Colonic mucosa (tissue), 4 donors: ENCODE results near the gene NUP85. TPM values are rescaled to one million over a fixed set of nuclear protein-coding genes. Genes with fewer than 3 reads are reported as not detected.
A peak's percentile ranks its signal among the peaks of the same experiment; 100 is the strongest.
"Not testable (repeated sequence)": the region's sequence is repeated elsewhere in the genome, so short reads cannot be mapped to it uniquely, and the experiment has no call there.

Source experiments
- DNase-seq: peaks from one replicate; pipeline ENCODE4 v3.0.0-alpha.2; 2020
- H3K27ac ChIP-seq: fragments of 200-600 bp; one replicate; pipeline ENCODE4 v1.8.0; 2021
- H3K27me3 ChIP-seq: fragments of 200-600 bp; one replicate; pipeline ENCODE4 v1.8.0; 2021
- H3K36me3 ChIP-seq: fragments of 200-600 bp; one replicate; pipeline ENCODE4 v1.8.0; 2021
- H3K4me1 ChIP-seq: fragments of 200-600 bp; one replicate; pipeline ENCODE4 v1.8.0; 2021; ENCODE audit warnings: mild to moderate bottlenecking
- H3K4me3 ChIP-seq: fragments of 200-600 bp; one replicate; pipeline ENCODE4 v1.8.0; 2021
- H3K9ac ChIP-seq, 2 donors: one replicate each; pipeline ENCODE4 v1.7.0; 2013; ENCODE audit warnings: control low read depth in 2 of 2, low read depth in 2 of 2, low read length in 2 of 2
- H3K9me3 ChIP-seq: fragments of 200-600 bp; one replicate; pipeline ENCODE4 v1.8.0; 2021
- intact Hi-C: fragments of 100-400 bp; cut with DNase I; formaldehyde crosslinking; loops from one replicate; pipeline ENCODE4 v1.14.1; 2022
- total RNA-seq, 2 donors: library from RNA; stranded (reverse); fragmentation: NEBNext Ultra II Directional in 1 of 2; extraction: Animal tissue kit (Norgen Biotek cat#: 25700) in 1 of 2; gene quantifications; one replicate each; pipeline ENCODE4 v1.2.1, GENCODE V29; 2021
- TF ChIP-seq, protein P1 (sequence below): fragments of 200-600 bp; IDR thresholded peaks from one replicate; pipeline ENCODE4 v1.8.0; 2022; ENCODE audit warnings: antibody characterized with exemption, mild to moderate bottlenecking
- donor health status: healthy.
- donor health status: DM: no; HTN: no; CAD: no.
- donor health status: DM: no; HTN: no; CAD: no.

The NUP85 gene
- total RNA-seq, 2 donors from 2014 or later = 42.2 to 86.8 TPM

DNA sequence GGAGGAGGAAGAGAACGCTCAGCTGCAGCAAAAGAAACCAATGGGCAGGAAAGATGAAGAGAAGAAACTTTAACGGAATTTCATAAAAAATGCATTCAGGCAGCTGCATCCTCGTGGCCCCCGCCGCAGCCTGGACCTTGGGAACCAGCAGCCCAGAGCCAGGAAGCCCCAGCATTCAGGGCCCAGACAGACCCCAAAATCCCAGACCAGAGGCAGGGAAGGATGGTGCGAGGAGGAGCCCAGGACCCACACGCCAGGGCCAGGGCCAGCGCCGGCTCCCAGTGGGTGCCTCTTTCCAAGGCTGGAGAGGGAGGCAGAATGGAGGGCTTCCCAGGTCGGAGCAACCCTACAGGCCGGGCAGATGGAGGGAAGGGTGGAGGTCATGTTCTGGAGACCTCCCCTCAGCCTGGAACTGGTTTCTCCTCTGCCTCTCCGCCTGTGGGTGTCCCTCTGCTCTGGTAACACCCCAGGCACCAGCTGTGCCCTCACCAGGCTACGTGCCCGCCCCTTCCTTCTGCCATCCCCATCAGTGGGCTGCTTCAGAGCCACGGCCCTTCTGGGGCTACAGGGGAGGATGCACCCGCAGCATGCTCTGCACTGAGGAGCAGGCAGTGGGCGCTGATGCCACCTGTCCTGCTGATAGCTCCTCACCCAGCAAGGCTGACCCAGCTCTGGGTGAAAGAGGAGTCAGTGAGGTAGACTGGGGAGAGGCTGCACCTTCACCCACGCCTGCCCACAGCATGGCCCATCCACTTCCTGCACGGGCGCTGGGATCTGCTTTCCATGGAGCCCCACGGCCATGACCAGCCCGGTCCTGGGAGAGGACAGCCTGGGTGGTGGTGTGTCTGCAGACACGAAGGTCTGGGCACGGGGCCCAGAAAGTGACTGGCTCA, 66.7 kb downstream of the NUP85 start:
- Histone ChIP-seq H3K4me3 (peak overlapping the region; percentile 92), H3K9me3 (no peaks in the 10 kb centered on the region), H3K9ac (peak overlapping the region; percentile 75 to 78), H3K27me3 (no peaks in the 10 kb centered on the region), H3K36me3 (no peaks in the 10 kb centered on the region), H3K4me1 (peaks cover 4% of the 10 kb centered on the region), H3K27ac (peak overlapping the region; percentile 69)
- no peak for DNase-seq
- TF ChIP-seq, protein P1, sequence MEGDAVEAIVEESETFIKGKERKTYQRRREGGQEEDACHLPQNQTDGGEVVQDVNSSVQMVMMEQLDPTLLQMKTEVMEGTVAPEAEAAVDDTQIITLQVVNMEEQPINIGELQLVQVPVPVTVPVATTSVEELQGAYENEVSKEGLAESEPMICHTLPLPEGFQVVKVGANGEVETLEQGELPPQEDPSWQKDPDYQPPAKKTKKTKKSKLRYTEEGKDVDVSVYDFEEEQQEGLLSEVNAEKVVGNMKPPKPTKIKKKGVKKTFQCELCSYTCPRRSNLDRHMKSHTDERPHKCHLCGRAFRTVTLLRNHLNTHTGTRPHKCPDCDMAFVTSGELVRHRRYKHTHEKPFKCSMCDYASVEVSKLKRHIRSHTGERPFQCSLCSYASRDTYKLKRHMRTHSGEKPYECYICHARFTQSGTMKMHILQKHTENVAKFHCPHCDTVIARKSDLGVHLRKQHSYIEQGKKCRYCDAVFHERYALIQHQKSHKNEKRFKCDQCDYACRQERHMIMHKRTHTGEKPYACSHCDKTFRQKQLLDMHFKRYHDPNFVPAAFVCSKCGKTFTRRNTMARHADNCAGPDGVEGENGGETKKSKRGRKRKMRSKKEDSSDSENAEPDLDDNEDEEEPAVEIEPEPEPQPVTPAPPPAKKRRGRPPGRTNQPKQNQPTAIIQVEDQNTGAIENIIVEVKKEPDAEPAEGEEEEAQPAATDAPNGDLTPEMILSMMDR = no peak
- intact Hi-C loops = no loop called here

GRCh38 chr17:75272848-75273184, 67.3 kb downstream of the NUP85 start:
- Histone ChIP-seq H3K9ac (peak overlapping the region in 1 of 2 donors; percentile 78), H3K4me1 (peaks cover 4% of the 10 kb centered on the region), H3K27ac (no peak overlapping the region), H3K36me3 (no peaks in the 10 kb centered on the region), H3K27me3 (no peaks in the 10 kb centered on the region), H3K4me3 (no peak overlapping the region), H3K9me3 (no peaks in the 10 kb centered on the region)
- DNase-seq = no peak
- intact Hi-C loops = no loop called here
- TF ChIP-seq, protein P1 = no peak

- Histone ChIP-seq H3K4me3 (no peak overlapping the region), H3K4me1 (peaks cover 4% of the 10 kb centered on the region), H3K9ac (no peak overlapping the region), H3K9me3 (no peaks in the 10 kb centered on the region), H3K27me3 (no peaks in the 10 kb centered on the region), H3K27ac (no peak overlapping the region), H3K36me3 (no peaks in the 10 kb centered on the region)
- intact Hi-C loops = no loop called here
- TF ChIP-seq, protein P1 = no peak
- DNase-seq = no peak
These were observed 68.7 kb downstream of the NUP85 start for GRCh38 chr17:75273977-75274708.

GRCh38 chr17:75277664-75278071, 72.2 kb downstream of the NUP85 start:
- TF ChIP-seq, protein P1 = no peak
- Histone ChIP-seq H3K36me3 (no peaks in the 10 kb centered on the region), H3K4me1 (no peaks in the 10 kb centered on the region), H3K27me3 (no peaks in the 10 kb centered on the region), H3K27ac (no peak overlapping the region), H3K4me3 (no peak overlapping the region), H3K9me3 (no peaks in the 10 kb centered on the region), H3K9ac (no peak overlapping the region)
- intact Hi-C loops = no loop called here
- DNase-seq = no peak

DNA sequence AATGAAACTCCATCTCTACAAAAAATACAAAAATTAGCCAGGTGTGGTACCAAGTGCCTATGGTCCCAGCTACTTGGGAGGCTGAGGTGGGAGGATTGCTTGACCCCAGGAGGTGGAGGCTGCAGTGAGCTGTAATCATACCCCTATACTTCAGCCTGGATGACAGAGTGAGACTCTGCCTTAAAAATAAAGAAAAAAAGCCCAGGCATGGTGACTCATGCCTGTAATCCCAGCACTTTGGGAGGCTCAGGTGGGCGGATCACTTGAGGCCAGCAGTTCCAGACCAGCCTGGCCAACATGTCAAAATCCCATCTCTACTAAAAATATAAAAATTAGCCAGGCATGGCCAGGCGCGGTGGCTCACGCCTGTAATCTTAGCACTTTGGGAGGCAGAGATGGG, 74.7 kb downstream of the NUP85 start:
- H3K36me3 ChIP-seq, DNase-seq, H3K4me3 ChIP-seq, intact Hi-C loops, H3K27me3 ChIP-seq, H3K4me1 ChIP-seq, H3K9me3 ChIP-seq, H3K9ac ChIP-seq, H3K27ac ChIP-seq: not testable (repeated sequence)

GRCh38 chr17:75285123-75285522, 79.6 kb downstream of the NUP85 start:
- H3K4me3 ChIP-seq = no peak overlapping the region
- H3K27me3 ChIP-seq = no peaks in the 10 kb centered on the region
- no peak overlapping the region for H3K9ac ChIP-seq
- TF ChIP-seq, protein P1 = no peak
- peaks cover 4% of the 10 kb centered on the region for H3K4me1 ChIP-seq
- no peaks in the 10 kb centered on the region for H3K9me3 ChIP-seq
- H3K36me3 ChIP-seq = no peaks in the 10 kb centered on the region
- no peak overlapping the region for H3K27ac ChIP-seq
- DNase-seq = no peak
- intact Hi-C loops = no loop called here
